Common myeloid progenitor, CD34-positive (primary cell): ENCODE data around the gene GIPC2.
"Not testable (repeated sequence)": the region's sequence is repeated elsewhere in the genome, so short reads cannot be mapped to it uniquely, and the experiment has no call there.

ENCODE experiments used
- CTCF ChIA-PET: fragments of 350-600 bp; sonication (Branson Sonifier 250); formaldehyde crosslinking; loops from one replicate; lab custom pipeline; 2021; ENCODE audit warnings: antibody characterized with exemption; lab: Charles Lee
- POLR2A ChIA-PET: fragments of 350-600 bp; sonication (Branson Sonifier 250); formaldehyde crosslinking; loops from one replicate; lab custom pipeline; 2021; ENCODE audit warnings: antibody characterized with exemption; lab: Charles Lee
- DNase-seq, 3 donors: peaks; one replicate each; pipeline versions ENCODE4 v3.0.0 to v3.0.0-alpha.2; 2013
- H3K27ac ChIP-seq, 2 experiments: 1 replicate in 1 of 2; 2 replicates in 1 of 2; pipeline ENCODE4 v1.7.0; 2013; ENCODE audit warnings: inconsistent platforms in 2 of 2, low read length in 2 of 2, mild to moderate bottlenecking in 2 of 2, low read depth in 1 of 2, moderate library complexity in 1 of 2; ENCODE audit not compliant: severe bottlenecking in 2 of 2, insufficient read depth in 1 of 2, poor library complexity in 1 of 2
- H3K27me3 ChIP-seq, 5 experiments: replicated peaks in 2 of 5; 1 replicate in 3 of 5; 2 replicates in 2 of 5; pipeline versions ENCODE4 v1.6.1 to v1.7.0; 2013; ENCODE audit warnings: low read length in 4 of 5, mild to moderate bottlenecking in 2 of 5, moderate library complexity in 2 of 5, inconsistent platforms in 1 of 5; ENCODE audit not compliant: insufficient read depth in 5 of 5, control insufficient read depth in 4 of 5
- H3K36me3 ChIP-seq, 4 experiments: 1 replicate in 2 of 4; 2 replicates in 2 of 4; pipeline versions ENCODE4 v1.6.1 to v1.7.0; 2013; ENCODE audit warnings: low read length in 3 of 4, control low read depth in 1 of 4, mild to moderate bottlenecking in 1 of 4; ENCODE audit not compliant: control insufficient read depth in 4 of 4, insufficient read depth in 4 of 4
- H3K4me1 ChIP-seq, 4 experiments: 1 replicate in 3 of 4; 2 replicates in 1 of 4; pipeline versions ENCODE4 v1.6.1 to v1.7.1; 2013; ENCODE audit warnings: low read length in 3 of 4, mild to moderate bottlenecking in 3 of 4, control low read depth in 1 of 4, inconsistent platforms in 1 of 4, moderate library complexity in 1 of 4; ENCODE audit not compliant: control insufficient read depth in 4 of 4, insufficient read depth in 4 of 4; ENCODE audit errors: control extremely low read depth in 1 of 4
- H3K4me3 ChIP-seq, 7 experiments: 1 replicate in 4 of 7; 2 replicates in 3 of 7; pipeline versions ENCODE4 v1.5.1 to v1.7.0; 2013; ENCODE audit warnings: mild to moderate bottlenecking in 7 of 7, low read length in 6 of 7, moderate library complexity in 6 of 7, inconsistent platforms in 2 of 7, low read depth in 2 of 7, control low read depth in 1 of 7; ENCODE audit not compliant: insufficient read depth in 4 of 7, control insufficient read depth in 1 of 7; ENCODE audit errors: extremely low read depth in 1 of 7
- H3K9me3 ChIP-seq, 5 experiments: 1 replicate in 4 of 5; 2 replicates in 1 of 5; pipeline versions ENCODE4 v1.6.1 to v1.7.1; 2013; ENCODE audit warnings: low read length in 4 of 5, mild to moderate bottlenecking in 2 of 5, inconsistent platforms in 1 of 5, low read depth in 1 of 5, moderate library complexity in 1 of 5; ENCODE audit not compliant: control insufficient read depth in 4 of 5, insufficient read depth in 2 of 5; ENCODE audit errors: control extremely low read depth in 1 of 5
- WGBS: methylation state at CpG from one replicate; pipeline ENCODE4 v1.1.5; 2013; ENCODE audit not compliant: insufficient coverage; 5-methylcytosine and 5-hydroxymethylcytosine counted together

GIPC2 gene

GRCh38 chr1:78081980-78082860 lies 36.5 kb downstream of the GIPC2 start:
- no peaks in the 10 kb centered on the region for H3K4me1 ChIP-seq
- no peak for DNase-seq
- H3K9me3 ChIP-seq = peaks cover 0 to 13% (median 0%) of the 10 kb centered on the region in 5 experiments
- no peak overlapping the region for H3K27ac ChIP-seq
- POLR2A ChIA-PET = interaction anchor here (0.6 kb wide), 1 partner anchor 35 kb away, joined by 3 read pairs; no protein-coding TSS in a partner anchor
- H3K27me3 ChIP-seq = no peaks in the 10 kb centered on the region
- no peaks in the 10 kb centered on the region for H3K36me3 ChIP-seq
- H3K4me3 ChIP-seq = no peak overlapping the region
- CTCF ChIA-PET = interaction anchor here (1.0 to 1.3 kb wide), 2 partner anchors 17 to 19 kb away, joined by 3 read pairs; no protein-coding TSS in a partner anchor
- 90% methylated on average over 3 of the region's 5 CpGs for WGBS

GRCh38 chr1:78084639-78085038 lies 38.9 kb downstream of the GIPC2 start:
- H3K4me1 ChIP-seq, H3K4me3 ChIP-seq, H3K27ac ChIP-seq, H3K27me3 ChIP-seq, DNase-seq, H3K36me3 ChIP-seq, CTCF ChIA-PET, POLR2A ChIA-PET: not testable (repeated sequence)
- H3K9me3 ChIP-seq = peaks cover 0 to 25% (median 0%) of the 10 kb centered on the region in 5 experiments

- Histone ChIP-seq H3K9me3 (peaks cover 0 to 25% (median 0%) of the 10 kb centered on the region in 5 experiments), H3K27me3 (no peaks in the 10 kb centered on the region), H3K36me3 (no peaks in the 10 kb centered on the region), H3K4me1 (no peaks in the 10 kb centered on the region), H3K27ac (no peak overlapping the region), H3K4me3 (no peak overlapping the region)
- 83% methylated on average over 1 of the region's 1 CpG for WGBS
- ChIA-PET CTCF (no interaction called here), POLR2A (no interaction called here)
- peak in 2 of 3 donors; percentile 33 to 40 for DNase-seq
Observed at GRCh38 chr1:78086697-78087096, 40.9 kb downstream of the GIPC2 start.

- WGBS = no CpG with 5 or more reads among the region's 2 CpGs
- no peak for DNase-seq
- H3K36me3 ChIP-seq = no peaks in the 10 kb centered on the region
- peaks cover 0 to 25% (median 0%) of the 10 kb centered on the region in 5 experiments for H3K9me3 ChIP-seq
- no peaks in the 10 kb centered on the region for H3K27me3 ChIP-seq
- ChIA-PET CTCF (no interaction called here), POLR2A (interaction anchor here (0.5 kb wide), 1 partner anchor 164 kb away, joined by 3 read pairs; no protein-coding TSS in a partner anchor)
- H3K27ac ChIP-seq = no peak overlapping the region
- H3K4me3 ChIP-seq = no peak overlapping the region
- no peaks in the 10 kb centered on the region for H3K4me1 ChIP-seq
Observed at GRCh38 chr1:78088015-78088414, 42.2 kb downstream of the GIPC2 start.

- H3K36me3 ChIP-seq = no peaks in the 10 kb centered on the region
- H3K27me3 ChIP-seq = no peaks in the 10 kb centered on the region
- ChIA-PET POLR2A (interaction anchor here (0.5 kb wide), 1 partner anchor 165 kb away, joined by 3 read pairs; no protein-coding TSS in a partner anchor), CTCF (no interaction called here)
- H3K4me3 ChIP-seq = no peak overlapping the region
- peaks cover 0 to 25% (median 0%) of the 10 kb centered on the region in 5 experiments for H3K9me3 ChIP-seq
- no peak for DNase-seq
- H3K4me1 ChIP-seq = no peaks in the 10 kb centered on the region
- no peak overlapping the region for H3K27ac ChIP-seq
Observed at GRCh38 chr1:78088486-78088885, 42.7 kb downstream of the GIPC2 start.

- Histone ChIP-seq H3K36me3 (no peaks in the 10 kb centered on the region), H3K9me3 (peaks cover 0 to 25% (median 0%) of the 10 kb centered on the region in 5 experiments), H3K4me3 (no peak overlapping the region), H3K27me3 (no peaks in the 10 kb centered on the region), H3K27ac (no peak overlapping the region), H3K4me1 (no peaks in the 10 kb centered on the region)
- no peak for DNase-seq
- WGBS = 100% methylated on average over 2 of the region's 3 CpGs
- ChIA-PET POLR2A (no interaction called here), CTCF (no interaction called here)
Observed at GRCh38 chr1:78089010-78089409, 43.2 kb downstream of the GIPC2 start.

- CTCF ChIA-PET = interaction anchor here (0.9 to 1.0 kb wide), 2 partner anchors 9 to 44 kb away, joined by 3 read pairs; no protein-coding TSS in a partner anchor
- WGBS = no CpG with 5 or more reads among the region's 3 CpGs
- H3K27me3 ChIP-seq = no peaks in the 10 kb centered on the region
- H3K9me3 ChIP-seq = peaks cover 0 to 21% (median 0%) of the 10 kb centered on the region in 5 experiments
- H3K27ac ChIP-seq = no peak overlapping the region
- no peak overlapping the region for H3K4me3 ChIP-seq
- no peaks in the 10 kb centered on the region for H3K36me3 ChIP-seq
- POLR2A ChIA-PET = no interaction called here
- no peaks in the 10 kb centered on the region for H3K4me1 ChIP-seq
- no peak for DNase-seq
Observed at GRCh38 chr1:78090472-78091133, 44.8 kb downstream of the GIPC2 start.
